DMS153 (cell line): ENCODE measurements around the gene TAAR9.
"Not testable (repeated sequence)": the region's sequence is repeated elsewhere in the genome, so short reads cannot be mapped to it uniquely, and the experiment has no call there.

Source experiments
- DNase-seq: peaks from one replicate; lab custom pipeline; 2025; lab: John Stamatoyannopoulos, UW

The TAAR9 gene

DNA sequence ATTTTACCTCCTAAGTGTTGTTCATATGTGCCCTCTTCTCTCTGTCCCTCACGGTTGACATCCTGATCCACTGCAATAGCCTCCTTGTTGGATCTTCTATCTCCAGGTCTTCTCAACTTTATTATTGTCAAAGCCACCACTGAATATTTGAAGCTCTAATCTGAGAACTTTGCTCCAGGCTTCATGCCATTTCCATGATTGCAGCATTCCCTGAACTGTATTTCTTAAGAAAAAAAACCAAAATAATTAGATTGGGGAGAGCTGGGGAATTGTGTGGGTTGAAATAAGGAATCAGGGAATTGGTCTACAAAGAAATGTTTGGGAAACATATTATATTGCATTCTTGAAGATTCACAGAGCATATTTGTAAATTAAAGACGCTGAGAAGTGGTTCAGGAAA, 22.7 kb upstream of the TAAR9 start:
- no peak for DNase-seq

DNA sequence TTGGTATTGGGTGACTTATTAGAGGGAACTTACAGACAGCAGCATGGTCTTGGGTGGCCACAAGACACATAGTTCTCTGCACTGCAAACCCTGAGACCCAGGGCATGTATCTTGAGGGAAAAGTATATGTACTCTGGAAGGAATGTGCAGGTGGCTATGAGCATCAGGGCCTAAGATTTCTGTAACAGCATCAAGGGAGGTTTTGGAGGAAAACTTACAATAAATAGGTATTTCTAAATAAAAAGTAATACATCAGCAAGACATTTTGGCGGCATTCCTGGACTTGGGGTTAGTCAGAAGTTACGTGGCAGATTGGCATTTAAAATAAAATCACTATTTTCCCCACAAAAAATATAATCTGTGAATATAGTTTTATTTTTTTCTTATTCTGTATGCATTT, 17.1 kb upstream of the TAAR9 start:
- DNase-seq, result no peak

- no peak for DNase-seq
These were observed 13.4 kb upstream of the TAAR9 start for GRCh38 chr6:132524646-132525045.

GRCh38 chr6:132525866-132526265, 12.2 kb upstream of the TAAR9 start:
- no peak for DNase-seq

DNA sequence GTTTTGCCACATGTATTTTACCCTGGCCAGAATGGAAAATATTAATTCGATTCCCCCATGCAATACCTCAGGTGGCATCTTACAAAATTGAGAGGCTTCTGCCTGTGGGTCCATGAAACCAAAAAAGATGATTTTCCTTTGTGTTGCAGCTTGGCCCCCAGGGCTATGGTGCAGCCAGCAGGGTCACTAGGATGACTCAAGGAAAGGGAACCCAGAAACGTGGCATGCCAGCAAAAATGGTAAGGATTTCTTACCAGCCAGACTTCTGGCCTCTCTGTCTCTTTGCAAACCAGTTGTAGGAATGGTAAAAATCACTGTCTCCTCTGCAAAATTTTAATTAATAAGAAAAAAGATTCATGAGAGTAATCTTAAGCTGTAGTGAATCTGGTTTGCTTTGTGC, 11.6 kb upstream of the TAAR9 start:
- DNase-seq, result no peak

DNA sequence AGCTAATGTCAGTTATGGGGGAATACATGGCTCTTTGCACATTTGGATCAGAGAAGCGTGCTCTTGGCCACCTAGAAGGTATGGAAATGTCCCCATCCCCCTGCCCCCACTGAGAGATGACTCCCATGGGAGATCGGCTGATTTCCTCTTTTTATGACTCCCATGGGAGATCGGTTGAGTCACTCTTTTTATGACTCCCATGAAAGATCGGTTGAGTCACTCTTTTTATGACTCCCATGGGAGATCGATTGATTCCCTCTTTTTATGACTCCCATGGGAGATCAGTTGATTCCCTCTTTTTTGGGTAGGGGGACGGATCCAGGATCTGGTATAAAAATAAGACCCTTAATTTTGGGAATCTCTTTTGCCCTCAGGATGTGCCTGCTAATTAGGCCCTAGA, 10.3 kb upstream of the TAAR9 start:
- DNase-seq, result peak; percentile 14

- DNase-seq, result peak; percentile 41
These were observed 7.6 kb upstream of the TAAR9 start for GRCh38 chr6:132530293-132530974.

- DNase-seq, result not testable (repeated sequence)
These were observed 3.5 kb upstream of the TAAR9 start for GRCh38 chr6:132534546-132534945.

DNA sequence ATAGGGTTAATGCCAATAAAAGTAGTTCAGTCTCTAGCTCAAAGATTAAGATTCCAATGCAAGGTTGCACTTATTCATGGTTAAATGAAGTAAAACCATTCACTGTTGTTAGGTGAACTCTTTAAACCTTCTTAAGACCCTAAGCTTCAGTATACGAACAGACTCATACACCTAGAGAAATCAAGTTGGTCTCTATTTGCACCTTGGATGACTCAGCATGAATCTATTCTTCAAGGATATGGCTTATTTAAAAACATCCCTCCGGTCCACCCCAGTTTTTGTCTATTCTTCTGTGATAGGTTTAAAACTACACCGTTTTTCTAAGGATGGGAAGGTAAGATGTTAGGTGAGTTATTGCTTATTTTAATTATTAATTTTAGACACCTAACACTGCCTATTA, 932 bp upstream of the TAAR9 start:
- DNase-seq, result no peak

- no peak for DNase-seq
These were observed 6.7 kb downstream of the TAAR9 start for GRCh38 chr6:132544826-132545225.

GRCh38 chr6:132548746-132549463, 10.8 kb downstream of the TAAR9 start:
- no peak for DNase-seq

DNA sequence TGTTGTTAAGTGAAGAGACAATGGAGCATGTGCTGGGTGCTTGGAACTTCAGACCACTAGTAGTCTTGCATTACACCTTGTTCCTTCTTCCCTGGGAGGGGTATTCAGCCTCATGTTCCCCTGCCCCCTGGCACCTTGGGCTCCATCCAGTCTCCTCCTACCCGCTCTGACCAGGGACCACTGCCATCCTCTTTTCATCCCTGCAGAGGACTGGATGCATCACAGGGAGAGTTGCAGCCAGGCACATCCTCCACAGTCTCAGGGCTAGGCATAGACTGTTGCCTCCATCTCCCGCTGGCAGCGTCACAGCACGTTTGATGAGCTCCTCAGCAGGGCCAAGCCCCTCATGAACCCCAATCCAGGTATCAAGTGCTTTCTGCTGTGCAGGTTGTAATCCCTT, 13.1 kb downstream of the TAAR9 start:
- DNase-seq, result no peak

- DNase-seq, result no peak
These were observed 14.3 kb downstream of the TAAR9 start, which contains the start of gene TAAR8 for GRCh38 chr6:132552372-132552771. TSS of gene TAAR8 (plus strand) at chr6:132552672. CDS start at chr6:132552693, 21 bp downstream.

- not testable (repeated sequence) for DNase-seq
These were observed 22.0 kb downstream of the TAAR9 start for GRCh38 chr6:132560087-132560486.

DNA sequence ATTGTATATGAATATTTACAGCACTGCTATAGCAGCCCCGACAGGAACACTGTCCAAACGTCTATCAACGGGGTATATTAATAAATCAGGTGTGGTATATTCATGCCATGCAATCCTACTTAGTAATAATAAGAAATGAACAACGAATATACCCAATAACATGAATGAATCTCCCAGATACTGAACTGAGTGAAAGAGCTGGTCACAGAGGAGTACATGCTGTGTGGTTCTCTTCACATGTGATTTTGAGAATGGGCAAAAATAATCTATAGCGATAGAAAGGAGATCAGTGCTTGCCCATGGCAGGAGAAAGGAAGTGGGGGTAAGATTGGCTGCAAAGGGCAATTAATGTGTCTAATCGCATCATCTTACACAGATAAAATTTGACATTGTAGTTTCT, 28.3 kb downstream of the TAAR9 start:
- DNase-seq, result no peak

DNA sequence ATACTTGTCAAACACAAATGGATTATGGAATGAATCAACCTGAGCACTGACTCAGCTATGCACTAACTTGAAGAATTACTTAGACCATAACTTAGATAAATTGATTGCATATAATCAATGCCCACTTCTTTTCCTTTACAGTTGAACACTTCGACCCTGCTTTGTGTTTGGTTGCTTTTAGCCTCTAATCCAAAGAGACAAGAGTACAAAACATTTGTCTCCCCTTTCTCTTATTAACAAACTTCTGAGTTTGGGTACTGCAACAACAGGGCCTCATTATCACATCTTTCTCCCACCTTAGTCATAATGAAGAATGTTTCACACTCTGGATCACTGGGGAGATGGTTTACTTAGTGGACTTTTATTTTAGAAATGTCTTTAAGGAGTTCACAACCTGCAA, 29.5 kb downstream of the TAAR9 start:
- DNase-seq, result no peak

GRCh38 chr6:132568611-132569010, 30.5 kb downstream of the TAAR9 start:
- DNase-seq, result no peak

GRCh38 chr6:132569170-132569569, 31.1 kb downstream of the TAAR9 start:
- no peak for DNase-seq

DNA sequence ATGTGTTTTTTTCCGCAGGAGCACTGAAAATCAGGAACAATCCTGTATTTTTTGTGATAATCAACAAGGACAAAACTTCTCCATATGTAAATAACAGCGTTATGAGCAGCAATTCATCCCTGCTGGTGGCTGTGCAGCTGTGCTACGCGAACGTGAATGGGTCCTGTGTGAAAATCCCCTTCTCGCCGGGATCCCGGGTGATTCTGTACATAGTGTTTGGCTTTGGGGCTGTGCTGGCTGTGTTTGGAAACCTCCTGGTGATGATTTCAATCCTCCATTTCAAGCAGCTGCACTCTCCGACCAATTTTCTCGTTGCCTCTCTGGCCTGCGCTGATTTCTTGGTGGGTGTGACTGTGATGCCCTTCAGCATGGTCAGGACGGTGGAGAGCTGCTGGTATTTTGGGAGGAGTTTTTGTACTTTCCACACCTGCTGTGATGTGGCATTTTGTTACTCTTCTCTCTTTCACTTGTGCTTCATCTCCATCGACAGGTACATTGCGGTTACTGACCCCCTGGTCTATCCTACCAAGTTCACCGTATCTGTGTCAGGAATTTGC, 32.2 kb downstream of the TAAR9 start, which contains the start of gene TAAR6:
TSS of gene TAAR6 (plus strand) at position 102 of the 557 bp plus-strand sequence. CDS start at position 102, 0 bp downstream.
- no peak for DNase-seq

- no peak for DNase-seq
These were observed 33.7 kb downstream of the TAAR9 start for GRCh38 chr6:132571774-132572173.

GRCh38 chr6:132584698-132585097, 46.6 kb downstream of the TAAR9 start:
- DNase-seq, result no peak

- no peak for DNase-seq
These were observed 49.3 kb downstream of the TAAR9 start for GRCh38 chr6:132587424-132587823.
